Skeletal muscle tissue (tissue), 4 donors: ENCODE measurements around the gene APOB. TPM values are rescaled to one million over a fixed set of nuclear protein-coding genes. Genes with fewer than 3 reads are reported as not detected.

Experiments
- H3K27ac ChIP-seq: one replicate; pipeline ENCODE4 v1.7.0; 2013; ENCODE audit warnings: mild to moderate bottlenecking, low read depth, low read length, inconsistent platforms
- H3K27me3 ChIP-seq, 3 donors: one replicate each; pipeline ENCODE4 v1.7.0; 2013; ENCODE audit warnings: low read length in 3 of 3; ENCODE audit not compliant: control insufficient read depth in 3 of 3, insufficient read depth in 3 of 3
- H3K36me3 ChIP-seq, 3 donors: one replicate each; pipeline ENCODE4 v1.7.0; 2013; ENCODE audit warnings: low read length in 3 of 3; ENCODE audit not compliant: control insufficient read depth in 3 of 3, insufficient read depth in 3 of 3
- H3K4me1 ChIP-seq, 3 donors: one replicate each; pipeline ENCODE4 v1.7.0; 2013; ENCODE audit warnings: low read length in 3 of 3, mild to moderate bottlenecking in 3 of 3; ENCODE audit not compliant: control insufficient read depth in 3 of 3, insufficient read depth in 3 of 3
- H3K4me3 ChIP-seq, 3 donors: one replicate each; pipeline ENCODE4 v1.7.0; 2013; ENCODE audit warnings: low read length in 3 of 3
- H3K9ac ChIP-seq, 3 donors: one replicate each; pipeline ENCODE4 v1.7.0; 2013; ENCODE audit warnings: low read length in 3 of 3, mild to moderate bottlenecking in 3 of 3, moderate library complexity in 2 of 3, low read depth in 1 of 3
- H3K9me3 ChIP-seq, 3 donors: one replicate each; pipeline ENCODE4 v1.7.0; 2013; ENCODE audit warnings: low read length in 3 of 3; ENCODE audit not compliant: control insufficient read depth in 3 of 3
- total RNA-seq: library from RNA; depleted of rRNA; stranded (reverse); fragments of >200 nt; gene quantifications from one replicate; pipeline ENCODE4 v1.2.3, GENCODE V29; 2014
- donor health status: Osteomylitis.

Gene APOB
- total RNA-seq, 1 donor from 2014 or later, result 0.52 TPM

DNA sequence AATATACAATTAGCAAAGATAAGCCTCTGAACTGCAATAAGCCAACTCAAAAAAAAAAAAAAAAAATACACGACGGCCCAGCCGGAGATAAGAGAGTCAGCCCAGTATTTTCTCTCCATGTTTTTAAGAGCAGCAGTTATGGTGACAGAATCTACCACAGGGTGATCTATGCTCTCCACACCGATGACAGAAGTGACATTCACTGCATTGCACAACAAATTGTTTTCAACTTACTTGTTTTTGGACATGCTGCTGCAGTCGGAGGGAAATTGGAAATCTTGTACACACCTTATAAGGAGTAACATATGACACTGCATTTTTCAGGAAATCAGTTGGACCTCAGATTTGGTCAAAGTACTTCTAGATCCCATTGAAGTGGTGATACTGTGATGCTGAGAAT lies 23.3 kb upstream of the APOB start:
- H3K27ac ChIP-seq, result no peak overlapping the region
- peaks cover 0 to 4% (median 0%) of the 10 kb centered on the region in 3 donors for H3K27me3 ChIP-seq
- no peaks in the 10 kb centered on the region for H3K9me3 ChIP-seq
- no peak overlapping the region for H3K9ac ChIP-seq
- H3K4me3 ChIP-seq, result no peak overlapping the region
- H3K36me3 ChIP-seq, result no peaks in the 10 kb centered on the region
- H3K4me1 ChIP-seq, result no peaks in the 10 kb centered on the region

DNA sequence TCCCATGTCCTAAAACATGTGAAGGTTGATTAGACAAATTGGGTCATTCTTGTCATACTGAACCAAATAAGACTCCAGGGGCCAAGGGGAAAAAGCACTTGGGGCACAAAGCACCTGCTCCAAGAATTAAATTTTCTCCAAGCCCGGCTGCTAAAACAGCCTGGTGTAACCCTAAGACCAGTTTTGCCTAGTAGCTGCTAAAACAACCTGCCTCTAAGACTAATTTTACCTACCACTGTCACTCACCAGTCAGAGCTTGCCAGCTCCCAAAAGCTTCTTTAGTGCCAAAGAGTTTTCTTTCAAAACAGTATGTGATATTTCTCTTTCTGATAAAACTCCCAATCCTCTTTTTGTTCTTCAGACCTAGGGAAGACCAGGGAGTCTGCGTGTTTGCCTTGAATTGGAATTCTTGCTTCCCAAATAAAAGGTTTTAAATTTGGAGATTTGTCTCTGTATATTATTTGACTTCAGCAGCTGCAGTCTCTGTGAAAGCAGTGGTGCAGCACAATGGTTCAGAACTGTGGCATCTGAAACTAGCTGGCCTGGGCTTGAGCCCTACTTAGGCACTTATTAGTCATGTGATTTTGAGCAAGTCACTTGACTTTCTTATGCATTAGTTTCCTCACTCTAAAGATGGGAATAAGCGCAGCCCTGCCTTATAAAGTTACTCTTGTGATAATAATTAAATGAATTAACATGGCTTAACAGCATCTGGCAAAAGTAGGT lies 16.2 kb upstream of the APOB start:
- Histone ChIP-seq H3K36me3 (no peaks in the 10 kb centered on the region), H3K9ac (no peak overlapping the region), H3K4me1 (no peaks in the 10 kb centered on the region), H3K27me3 (peaks cover 0 to 4% (median 0%) of the 10 kb centered on the region in 3 donors), H3K9me3 (no peaks in the 10 kb centered on the region), H3K27ac (no peak overlapping the region), H3K4me3 (no peak overlapping the region)

DNA sequence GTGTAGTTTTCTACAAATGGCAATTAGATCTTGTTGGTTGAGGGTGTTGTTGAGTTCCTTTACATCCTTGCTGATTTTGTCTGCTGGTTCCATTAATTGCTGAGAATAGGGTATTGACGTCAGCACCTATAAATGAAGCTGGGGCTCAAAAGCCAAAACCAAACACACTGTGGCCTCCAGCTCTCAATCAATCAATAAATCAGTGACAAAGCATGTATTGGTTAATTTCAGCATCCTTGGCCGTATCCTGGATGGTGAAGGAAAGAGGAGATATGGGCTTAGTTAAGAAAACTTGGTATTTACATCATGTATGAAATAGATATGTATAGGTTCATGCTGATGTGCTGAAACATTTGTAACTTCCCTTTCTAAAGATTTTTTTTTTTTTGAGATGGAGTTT lies 13.2 kb upstream of the APOB start:
- H3K4me3 ChIP-seq, result no peak overlapping the region
- no peak overlapping the region for H3K27ac ChIP-seq
- no peaks in the 10 kb centered on the region for H3K36me3 ChIP-seq
- H3K9me3 ChIP-seq, result no peaks in the 10 kb centered on the region
- H3K27me3 ChIP-seq, result no peaks in the 10 kb centered on the region
- H3K4me1 ChIP-seq, result no peaks in the 10 kb centered on the region
- no peak overlapping the region for H3K9ac ChIP-seq

DNA sequence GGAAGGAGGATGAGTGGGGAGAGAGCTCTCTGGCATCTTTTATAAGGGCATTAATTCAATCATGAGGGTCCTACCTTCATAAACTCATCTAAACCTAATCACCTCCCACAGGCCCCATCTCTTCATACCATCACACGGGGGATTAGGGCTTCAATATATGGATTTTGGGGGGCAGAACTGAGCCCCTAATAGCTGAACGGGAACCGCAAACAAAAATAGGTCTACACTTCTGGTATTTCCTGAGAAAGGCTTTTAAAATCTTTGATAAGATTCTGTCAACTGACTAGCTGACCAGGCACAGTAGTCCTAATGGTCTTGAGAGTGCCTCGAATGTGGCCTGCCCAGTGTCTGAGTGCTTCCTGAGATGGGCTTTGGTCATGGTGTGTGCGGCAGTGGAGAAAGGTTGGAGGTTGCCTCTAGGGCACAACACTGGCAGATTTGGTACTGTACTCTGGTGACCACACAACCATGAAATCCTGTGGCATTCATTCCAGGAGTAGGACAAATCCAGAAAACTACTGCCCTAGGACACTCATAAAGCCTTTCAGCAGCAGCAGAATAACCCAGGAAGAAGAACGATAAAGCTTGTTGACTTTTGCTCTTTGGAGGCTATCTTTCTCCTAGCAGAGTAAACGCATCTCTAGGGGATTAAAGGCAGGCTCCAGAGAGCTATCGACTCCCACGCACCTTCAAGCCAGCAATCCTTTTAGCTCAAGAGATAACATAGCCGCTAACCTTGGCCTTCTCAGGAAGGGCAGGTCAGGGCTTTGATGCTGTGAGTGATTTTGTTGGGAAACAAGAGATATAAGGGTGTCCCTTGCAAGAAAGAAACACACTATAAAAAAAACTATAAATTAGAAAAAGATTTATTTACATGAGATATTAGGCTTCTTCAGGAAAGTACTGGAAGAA lies 12.3 kb upstream of the APOB start:
- Histone ChIP-seq H3K27ac (no peak overlapping the region), H3K4me1 (no peaks in the 10 kb centered on the region), H3K4me3 (no peak overlapping the region), H3K27me3 (no peaks in the 10 kb centered on the region), H3K36me3 (no peaks in the 10 kb centered on the region), H3K9me3 (no peaks in the 10 kb centered on the region), H3K9ac (no peak overlapping the region)

DNA sequence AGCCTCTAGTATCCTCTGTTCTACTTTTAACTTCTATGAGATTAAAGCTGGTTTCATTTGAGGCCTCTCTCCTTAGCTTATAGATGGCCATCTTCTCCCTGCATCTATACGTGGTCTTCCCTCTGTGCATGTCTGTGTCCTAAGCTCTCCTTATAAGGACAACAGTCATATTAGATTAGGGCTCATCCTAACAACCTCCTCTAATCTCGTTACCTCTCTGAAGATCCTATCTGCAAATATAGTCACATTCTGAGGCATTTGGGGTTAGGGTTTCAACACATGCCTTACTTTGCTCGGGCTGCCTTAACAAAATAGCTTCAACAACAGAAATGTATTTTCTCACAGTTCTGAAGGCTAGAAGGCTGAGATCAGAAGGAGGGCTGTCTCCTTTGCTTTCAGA lies 11.6 kb upstream of the APOB start:
- Histone ChIP-seq H3K27me3 (no peaks in the 10 kb centered on the region), H3K9me3 (no peaks in the 10 kb centered on the region), H3K9ac (no peak overlapping the region), H3K4me3 (no peak overlapping the region), H3K36me3 (no peaks in the 10 kb centered on the region), H3K27ac (no peak overlapping the region), H3K4me1 (no peaks in the 10 kb centered on the region)

DNA sequence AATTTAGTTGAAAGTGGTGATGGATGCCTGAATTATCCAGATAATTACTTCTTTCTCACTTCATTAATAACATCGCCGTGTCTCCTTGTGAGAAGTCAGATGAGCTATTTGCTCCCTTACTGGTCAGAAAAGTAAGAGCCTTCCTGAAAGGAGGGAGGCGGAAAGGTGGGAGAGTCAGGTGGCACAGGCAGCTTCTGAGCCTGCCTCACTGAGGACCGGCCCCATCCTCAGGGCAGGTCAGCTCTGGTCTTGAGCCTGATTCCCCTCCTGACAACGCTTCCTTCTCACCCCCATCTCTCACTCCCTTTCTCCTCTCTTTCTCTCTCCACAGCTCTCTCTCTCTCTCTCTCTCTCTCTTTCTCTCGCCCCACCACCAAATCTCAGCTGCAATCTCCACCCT lies 10.1 kb upstream of the APOB start:
- Histone ChIP-seq H3K9me3 (no peaks in the 10 kb centered on the region), H3K36me3 (no peaks in the 10 kb centered on the region), H3K4me3 (no peak overlapping the region), H3K4me1 (no peaks in the 10 kb centered on the region), H3K27ac (no peak overlapping the region), H3K9ac (no peak overlapping the region), H3K27me3 (no peaks in the 10 kb centered on the region)

DNA sequence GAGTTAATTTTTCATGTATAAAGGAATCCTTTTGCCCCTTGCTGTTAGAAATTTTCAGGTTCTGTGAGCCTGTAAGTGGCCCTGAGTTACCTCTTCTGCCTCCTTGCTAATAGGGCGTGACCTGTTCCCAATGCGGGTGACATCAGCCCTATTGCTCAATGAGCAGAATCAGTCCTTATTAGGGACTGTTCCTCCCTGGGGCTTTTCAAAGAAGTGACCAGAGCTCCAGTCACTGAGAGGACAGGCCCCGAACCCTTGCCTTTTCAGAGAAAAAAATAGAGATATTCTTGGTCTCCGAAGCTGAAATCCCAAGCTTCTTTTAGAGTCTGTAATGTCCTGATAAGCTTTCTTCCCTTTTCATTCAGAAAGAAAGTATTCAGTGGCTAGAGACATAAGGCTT lies 8.2 kb upstream of the APOB start:
- Histone ChIP-seq H3K36me3 (no peaks in the 10 kb centered on the region), H3K4me3 (no peak overlapping the region), H3K27ac (no peak overlapping the region), H3K9ac (no peak overlapping the region), H3K9me3 (no peaks in the 10 kb centered on the region), H3K4me1 (no peaks in the 10 kb centered on the region), H3K27me3 (no peaks in the 10 kb centered on the region)

DNA sequence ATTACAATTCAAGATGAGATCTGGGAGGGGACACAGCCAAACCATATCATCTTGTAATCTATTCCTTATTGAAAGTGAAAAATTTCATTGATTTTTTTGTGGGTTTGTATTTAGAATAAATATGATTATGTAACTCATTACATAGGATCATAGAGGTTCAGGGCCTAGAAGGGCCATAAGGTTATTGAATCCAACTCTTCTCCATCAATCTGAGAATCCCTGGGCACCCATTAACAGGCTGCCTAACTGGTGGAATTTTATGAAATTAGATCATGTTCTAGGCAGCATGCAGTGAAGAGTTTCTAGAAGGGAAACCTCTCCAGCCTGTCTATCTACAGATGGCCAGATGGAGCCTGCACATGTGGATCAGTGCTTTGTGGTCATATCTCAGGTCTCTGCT lies 6.3 kb upstream of the APOB start:
- Histone ChIP-seq H3K27ac (no peak overlapping the region), H3K4me3 (no peak overlapping the region), H3K9ac (no peak overlapping the region), H3K4me1 (no peaks in the 10 kb centered on the region), H3K9me3 (no peaks in the 10 kb centered on the region), H3K27me3 (no peaks in the 10 kb centered on the region), H3K36me3 (no peaks in the 10 kb centered on the region)

DNA sequence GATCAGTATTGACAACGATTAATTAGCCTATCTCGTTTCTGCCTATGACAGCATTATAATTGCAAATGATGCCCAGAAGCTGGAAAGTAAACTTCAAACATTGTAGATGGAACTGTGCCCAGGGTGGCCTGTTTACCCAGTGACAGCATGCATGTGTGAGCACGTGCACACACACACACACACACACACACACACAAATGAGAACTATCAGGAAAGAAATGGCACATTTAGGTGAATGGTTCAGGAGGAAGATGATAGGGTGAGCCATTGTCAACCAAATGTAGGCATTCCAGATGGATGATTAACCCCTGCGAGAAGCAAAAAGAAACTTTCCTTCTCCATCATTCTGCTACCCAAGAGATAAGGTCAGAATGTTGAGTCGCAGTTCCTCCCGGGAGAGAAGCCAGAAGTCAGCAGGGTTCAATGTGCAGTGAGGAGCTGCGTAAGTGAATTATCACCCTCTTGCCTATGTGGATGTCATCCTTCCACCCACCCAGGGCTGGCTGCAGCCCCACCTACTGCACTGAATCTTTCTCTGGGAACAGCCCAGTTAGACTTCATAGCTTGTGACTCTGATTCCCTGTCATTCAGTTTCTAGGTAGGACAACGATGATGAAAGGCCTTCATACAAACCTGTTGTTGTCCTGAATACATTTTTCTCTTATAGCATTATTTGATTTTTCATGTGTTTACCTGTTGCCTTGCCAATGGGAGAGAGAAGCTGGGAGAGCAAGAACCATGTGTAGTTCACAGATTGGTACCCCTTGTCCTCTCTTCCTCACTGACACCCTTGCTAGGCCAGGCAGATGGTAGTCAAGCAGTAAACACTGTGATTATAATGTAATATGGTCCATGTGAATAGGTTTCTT lies 3.5 kb upstream of the APOB start:
- Histone ChIP-seq H3K27ac (no peak overlapping the region), H3K9me3 (no peaks in the 10 kb centered on the region), H3K4me1 (peaks cover 5 to 8% (median 6%) of the 10 kb centered on the region in 3 donors), H3K27me3 (peaks cover 4 to 12% (median 10%) of the 10 kb centered on the region in 3 donors), H3K9ac (no peak overlapping the region), H3K36me3 (no peaks in the 10 kb centered on the region), H3K4me3 (no peak overlapping the region)
